Kidney epithelial cell (primary cell): ENCODE data around the gene APBA1. TPM values are rescaled to one million over a fixed set of nuclear protein-coding genes. Genes with fewer than 3 reads are reported as not detected.

Experiments used
- DNase-seq: peaks from one replicate; pipeline ENCODE4 v3.0.0-alpha.2; 2010; ENCODE audit warnings: low read depth
- H3K27me3 ChIP-seq: 2 replicates; pipeline ENCODE4 v1.6.0; 2011; ENCODE audit warnings: low read length; ENCODE audit not compliant: control insufficient read depth, insufficient read depth
- H3K36me3 ChIP-seq: 2 replicates; pipeline ENCODE4 v1.5.1; 2011; ENCODE audit warnings: low read length; ENCODE audit not compliant: control insufficient read depth, insufficient read depth
- H3K4me3 ChIP-seq: 2 replicates; pipeline ENCODE4 v1.5.1; 2011; ENCODE audit warnings: low read depth, mild to moderate bottlenecking, control low read depth, low read length
- total RNA-seq: library from RNA; depleted of rRNA; stranded (reverse); fragments of >200 nt; gene quantifications from 2 replicates; pipeline ENCODE4 v1.2.3, GENCODE V29; 2015
- TF ChIP-seq, protein P1 (sequence below): IDR thresholded peaks from 2 replicates; pipeline ENCODE4 v1.5.1; 2011; ENCODE audit warnings: mild to moderate bottlenecking, moderate library complexity, low read length, control low read depth, inconsistent platforms; ENCODE audit not compliant: insufficient read depth, poor library complexity, severe bottlenecking

The APBA1 gene
- total RNA-seq, 1 donor from 2014 or later: 1.1 TPM

DNA sequence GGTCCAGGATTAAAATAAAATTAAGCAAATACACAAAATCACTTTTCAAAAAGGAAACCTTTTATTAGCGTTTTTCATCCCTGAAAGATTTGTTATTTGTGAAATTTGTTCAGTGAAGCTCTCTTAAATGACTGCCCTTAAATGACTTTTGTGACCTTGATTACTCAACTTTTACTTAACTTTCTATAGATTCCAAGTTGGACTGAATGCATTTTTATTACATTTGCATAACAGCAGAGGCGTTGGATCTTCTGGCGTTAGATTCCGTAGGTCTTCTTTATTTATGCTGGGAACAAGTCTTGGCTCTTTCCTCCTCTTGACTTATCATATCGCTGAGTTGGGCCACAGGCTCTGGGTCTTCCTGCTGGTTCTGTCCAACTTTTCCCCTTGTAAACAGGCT, 78.4 kb downstream of the APBA1 start:
- Histone ChIP-seq H3K27me3 (no peaks in the 10 kb centered on the region), H3K36me3 (no peaks in the 10 kb centered on the region), H3K4me3 (no peak overlapping the region)
- DNase-seq: no peak
- TF ChIP-seq, protein P1, sequence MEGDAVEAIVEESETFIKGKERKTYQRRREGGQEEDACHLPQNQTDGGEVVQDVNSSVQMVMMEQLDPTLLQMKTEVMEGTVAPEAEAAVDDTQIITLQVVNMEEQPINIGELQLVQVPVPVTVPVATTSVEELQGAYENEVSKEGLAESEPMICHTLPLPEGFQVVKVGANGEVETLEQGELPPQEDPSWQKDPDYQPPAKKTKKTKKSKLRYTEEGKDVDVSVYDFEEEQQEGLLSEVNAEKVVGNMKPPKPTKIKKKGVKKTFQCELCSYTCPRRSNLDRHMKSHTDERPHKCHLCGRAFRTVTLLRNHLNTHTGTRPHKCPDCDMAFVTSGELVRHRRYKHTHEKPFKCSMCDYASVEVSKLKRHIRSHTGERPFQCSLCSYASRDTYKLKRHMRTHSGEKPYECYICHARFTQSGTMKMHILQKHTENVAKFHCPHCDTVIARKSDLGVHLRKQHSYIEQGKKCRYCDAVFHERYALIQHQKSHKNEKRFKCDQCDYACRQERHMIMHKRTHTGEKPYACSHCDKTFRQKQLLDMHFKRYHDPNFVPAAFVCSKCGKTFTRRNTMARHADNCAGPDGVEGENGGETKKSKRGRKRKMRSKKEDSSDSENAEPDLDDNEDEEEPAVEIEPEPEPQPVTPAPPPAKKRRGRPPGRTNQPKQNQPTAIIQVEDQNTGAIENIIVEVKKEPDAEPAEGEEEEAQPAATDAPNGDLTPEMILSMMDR: no peak

DNA sequence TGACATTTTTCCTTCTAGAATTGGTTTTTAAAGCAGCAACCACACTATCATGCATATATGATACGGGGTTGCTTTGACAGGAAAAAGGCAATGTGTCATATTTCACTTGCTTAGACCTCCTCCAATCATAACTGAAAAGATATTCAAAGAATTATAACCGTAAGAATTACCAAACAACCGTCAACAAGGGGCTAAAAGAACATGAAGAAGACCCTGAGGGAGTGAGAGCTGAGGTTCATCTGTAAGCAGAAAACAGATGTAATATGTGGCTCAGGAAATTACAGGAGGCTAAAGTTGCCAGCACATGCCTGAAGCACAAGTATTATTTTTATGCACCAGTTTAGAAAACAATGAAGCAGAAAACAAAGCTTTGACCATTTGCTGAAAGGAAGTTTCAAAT, 78.9 kb downstream of the APBA1 start:
- no peak for DNase-seq
- H3K4me3 ChIP-seq: no peak overlapping the region
- TF ChIP-seq, protein P1: no peak
- no peaks in the 10 kb centered on the region for H3K27me3 ChIP-seq
- H3K36me3 ChIP-seq: no peaks in the 10 kb centered on the region

DNA sequence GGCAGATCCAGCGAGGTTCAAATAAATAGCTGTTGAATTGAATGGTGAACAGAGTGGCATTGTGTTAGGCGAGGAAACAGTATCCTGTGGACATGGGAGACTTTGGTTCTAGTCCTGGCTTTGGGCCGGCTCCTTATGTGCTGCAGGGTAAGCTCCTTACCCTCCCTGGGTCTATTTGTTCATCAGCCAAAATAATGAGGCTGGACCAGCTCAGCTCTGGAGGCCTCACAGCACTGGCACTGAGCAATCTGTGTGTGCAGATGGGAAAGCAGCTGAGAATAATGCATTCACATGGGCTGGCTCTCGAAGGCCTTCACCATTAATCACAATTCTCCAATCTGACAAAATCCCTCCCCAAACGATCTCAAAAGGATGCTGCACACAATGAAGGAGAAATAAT, 81.9 kb downstream of the APBA1 start:
- DNase-seq: no peak
- no peak overlapping the region for H3K4me3 ChIP-seq
- H3K27me3 ChIP-seq: no peaks in the 10 kb centered on the region

DNA sequence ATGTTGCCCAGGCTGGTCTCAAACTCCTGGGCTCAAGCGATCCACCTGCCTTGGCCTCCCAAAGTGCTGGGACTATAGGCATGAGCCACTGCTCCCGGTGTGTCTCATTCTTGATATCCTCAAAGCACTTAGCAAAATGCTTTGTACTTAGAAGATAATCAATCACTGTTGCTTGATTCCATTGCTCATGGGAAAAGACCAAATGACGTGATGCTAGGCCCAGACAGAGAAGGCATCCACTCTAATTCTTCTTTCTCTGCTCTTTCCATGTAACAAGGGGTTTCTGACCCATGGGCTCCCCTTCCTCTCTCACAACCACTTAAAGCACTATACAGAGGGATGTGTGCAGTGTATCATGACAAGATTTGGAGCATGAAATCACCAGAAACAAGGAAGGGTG, 83.0 kb downstream of the APBA1 start:
- Histone ChIP-seq H3K4me3 (no peak overlapping the region), H3K27me3 (no peaks in the 10 kb centered on the region), H3K36me3 (no peaks in the 10 kb centered on the region)
- no peak for DNase-seq
- TF ChIP-seq, protein P1: no peak

More for the DNA sequence above, 81.9 kb downstream of the APBA1 start:
- H3K36me3 ChIP-seq: no peaks in the 10 kb centered on the region
- TF ChIP-seq, protein P1: no peak

DNA sequence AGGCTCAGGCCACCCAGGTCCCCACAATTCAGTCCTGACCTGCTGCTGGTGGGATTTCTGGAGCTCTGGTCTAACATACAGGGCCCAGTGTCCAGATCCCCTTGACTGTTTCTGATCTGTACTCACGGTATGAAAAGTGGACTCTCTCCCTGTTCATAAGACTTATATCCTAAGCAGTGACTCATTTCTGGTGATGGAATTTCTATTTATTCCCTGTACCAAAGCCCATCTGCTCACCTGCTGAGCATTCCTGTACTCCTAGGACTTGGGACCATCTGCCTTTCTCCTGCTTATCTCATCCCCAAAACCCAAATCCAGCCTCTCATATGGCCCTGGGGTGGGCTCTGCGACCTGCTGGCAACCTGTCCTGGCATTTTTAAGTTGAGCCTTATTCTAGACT, 86.6 kb downstream of the APBA1 start:
- Histone ChIP-seq H3K36me3 (no peaks in the 10 kb centered on the region), H3K27me3 (no peaks in the 10 kb centered on the region), H3K4me3 (no peak overlapping the region)
- no peak for DNase-seq
- TF ChIP-seq, protein P1: no peak

DNA sequence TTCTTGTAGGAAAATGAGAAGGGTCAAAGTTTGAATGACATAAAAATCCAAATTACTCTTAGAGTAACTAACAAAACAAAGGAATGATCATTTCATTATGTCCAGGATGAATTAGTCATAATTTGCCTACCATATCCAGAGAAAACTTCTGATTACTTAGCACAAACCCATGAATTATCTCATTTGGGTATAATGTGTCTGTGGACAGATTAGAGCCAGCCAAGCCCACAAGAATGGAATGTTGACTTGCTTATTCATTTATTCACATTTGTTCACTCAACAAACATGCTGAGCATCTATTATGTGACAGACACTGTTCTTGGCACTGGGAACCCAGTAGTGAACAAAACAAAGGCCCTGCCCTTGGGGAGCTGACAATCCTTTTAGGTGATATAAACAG, 87.4 kb downstream of the APBA1 start:
- Histone ChIP-seq H3K4me3 (no peak overlapping the region), H3K27me3 (no peaks in the 10 kb centered on the region), H3K36me3 (no peaks in the 10 kb centered on the region)
- DNase-seq: no peak
- TF ChIP-seq, protein P1: no peak
